SU-DHL-6 (cell line): ENCODE data around the gene NPAT.

Source experiments
- H2AFZ ChIP-seq: fragments of 200-600 bp; sonication (generic); 2 replicates; pipeline ENCODE4 v1.6.1; 2014; ENCODE audit warnings: low read depth, mild to moderate bottlenecking, moderate library complexity, mixed read lengths, antibody characterized with exemption, low read length; ENCODE audit not compliant: severe bottlenecking
- H3F3A ChIP-seq: fragments of 200-600 bp; shearing (Covaris generic); 2 replicates; pipeline ENCODE4 v1.6.0; 2016; ENCODE audit warnings: antibody characterized with exemption, mild to moderate bottlenecking; ENCODE audit not compliant: insufficient read depth
- H3K27ac ChIP-seq: fragments of 200-600 bp; sonication (generic); 2 replicates; pipeline ENCODE4 v1.5.1; 2016; ENCODE audit warnings: low read depth, mild to moderate bottlenecking, low read length, moderate library complexity, mixed read lengths
- H3K27me3 ChIP-seq: fragments of 200-600 bp; sonication (generic), shearing (Covaris generic); 2 replicates; pipeline ENCODE4 v1.6.0; 2014; ENCODE audit warnings: mild to moderate bottlenecking, low read length
- H3K36me3 ChIP-seq: fragments of 200-600 bp; sonication (generic); 2 replicates; pipeline ENCODE4 v1.6.1; 2014; ENCODE audit warnings: mild to moderate bottlenecking, low read length, mixed read lengths
- H3K4me2 ChIP-seq: fragments of 300-600, 200-600 bp; shearing (Covaris generic), sonication (generic); 2 replicates; pipeline ENCODE4 v1.6.0; 2014; ENCODE audit warnings: low read length, low read depth, mild to moderate bottlenecking; ENCODE audit not compliant: poor library complexity, severe bottlenecking
- H3K4me3 ChIP-seq: fragments of 200-600 bp; sonication (generic); 2 replicates; pipeline ENCODE4 v1.5.1; 2014; ENCODE audit warnings: antibody characterized with exemption, low read length, mild to moderate bottlenecking, mixed read lengths; ENCODE audit not compliant: insufficient read depth, poor library complexity, severe bottlenecking
- H3K79me2 ChIP-seq: fragments of 200-600 bp; sonication (generic); 2 replicates; pipeline ENCODE4 v1.6.1; 2014; ENCODE audit warnings: mild to moderate bottlenecking, low read length, moderate library complexity; ENCODE audit not compliant: insufficient read depth
- H3K9ac ChIP-seq: fragments of 200-600 bp; sonication (generic); 2 replicates; pipeline ENCODE4 v1.7.0; 2014; ENCODE audit warnings: mild to moderate bottlenecking, low read length
- H3K9me2 ChIP-seq: fragments of 200-600 bp; sonication (generic); replicated peaks from 2 replicates; pipeline ENCODE4 v1.6.1; 2014; ENCODE audit warnings: low read length; ENCODE audit not compliant: insufficient read depth
- H3K9me3 ChIP-seq: fragments of 200-600 bp; sonication (generic); 2 replicates; pipeline ENCODE4 v1.6.1; 2014; ENCODE audit warnings: low read length, mixed read lengths; ENCODE audit not compliant: insufficient read depth
- H4K20me1 ChIP-seq: fragments of 200-600 bp; sonication (generic); 2 replicates; pipeline ENCODE4 v1.6.1; 2014; ENCODE audit warnings: low read depth, mild to moderate bottlenecking, antibody characterized with exemption, low read length, moderate library complexity, mixed read lengths
- CTCF ChIP-seq: fragments of 200-600 bp; sonication (generic); IDR thresholded peaks from one replicate; pipeline ENCODE4 v1.5.1; 2017; ENCODE audit warnings: antibody characterized with exemption, mild to moderate bottlenecking, low read length, moderate library complexity; ENCODE audit not compliant: insufficient read depth, poor library complexity, severe bottlenecking
- EZH2phosphoT487 ChIP-seq: fragments of 200-600 bp; sonication (generic), shearing (Covaris generic); conservative IDR thresholded peaks from 2 replicates; pipeline ENCODE4 v1.6.1; 2018; ENCODE audit warnings: mild to moderate bottlenecking, antibody characterized with exemption, low read length, moderate library complexity, mixed read lengths

Gene NPAT

GRCh38 chr11:108117746-108118371 lies 104.6 kb downstream of the NPAT start:
- H3K27ac ChIP-seq: no peak overlapping the region
- no peaks in the 10 kb centered on the region for H3K9me3 ChIP-seq
- H2AFZ ChIP-seq: no peak overlapping the region
- H3K9ac ChIP-seq: no peak overlapping the region
- no peaks in the 10 kb centered on the region for H3K9me2 ChIP-seq
- no peak overlapping the region for H3K4me2 ChIP-seq
- no peaks in the 10 kb centered on the region for H4K20me1 ChIP-seq
- no peak overlapping the region for H3K4me3 ChIP-seq
- no peaks in the 10 kb centered on the region; the same call in 1 of the 2 replicates for H3K79me2 ChIP-seq
- H3K36me3 ChIP-seq: no peaks in the 10 kb centered on the region
- no peaks in the 10 kb centered on the region for H3K27me3 ChIP-seq
- peaks cover 8% of the 10 kb centered on the region; the same call in 1 of the 2 replicates for H3F3A ChIP-seq
- peak; percentile 48 for TF ChIP-seq CTCF
- no peak for TF ChIP-seq EZH2phosphoT487

- Histone ChIP-seq H2AFZ (no peak overlapping the region), H3K9me3 (no peaks in the 10 kb centered on the region), H3K9me2 (no peaks in the 10 kb centered on the region), H3K36me3 (no peaks in the 10 kb centered on the region), H3K4me3 (no peak overlapping the region), H3F3A (peaks cover 8% of the 10 kb centered on the region; the same call in 1 of the 2 replicates), H3K9ac (no peak overlapping the region), H3K27ac (no peak overlapping the region), H3K27me3 (no peaks in the 10 kb centered on the region), H3K4me2 (no peak overlapping the region), H3K79me2 (no peaks in the 10 kb centered on the region), H4K20me1 (no peaks in the 10 kb centered on the region)
- TF ChIP-seq EZH2phosphoT487: no peak
- no peak for TF ChIP-seq CTCF
Measured at GRCh38 chr11:108115500-108116140, 106.8 kb downstream of the NPAT start.

- Histone ChIP-seq H3K27ac (no peak overlapping the region), H3K9ac (no peak overlapping the region), H2AFZ (no peak overlapping the region), H3F3A (peaks cover 5% of the 10 kb centered on the region; the same call in 1 of the 2 replicates), H3K27me3 (no peaks in the 10 kb centered on the region), H3K9me3 (no peaks in the 10 kb centered on the region), H3K4me2 (no peak overlapping the region), H3K36me3 (no peaks in the 10 kb centered on the region), H4K20me1 (no peaks in the 10 kb centered on the region), H3K79me2 (no peaks in the 10 kb centered on the region), H3K9me2 (no peaks in the 10 kb centered on the region), H3K4me3 (no peak overlapping the region)
- TF ChIP-seq CTCF: no peak
Measured at GRCh38 chr11:108112057-108112456, 110.4 kb downstream of the NPAT start.
